ENCODE measurements around the gene XKR3. TPM values are rescaled to one million over a fixed set of nuclear protein-coding genes. Genes with fewer than 3 reads are reported as not detected.

Gene XKR3
- total RNA-seq, 3 donors from 2014 or later: 0.16 TPM; not detected in 2

DNA sequence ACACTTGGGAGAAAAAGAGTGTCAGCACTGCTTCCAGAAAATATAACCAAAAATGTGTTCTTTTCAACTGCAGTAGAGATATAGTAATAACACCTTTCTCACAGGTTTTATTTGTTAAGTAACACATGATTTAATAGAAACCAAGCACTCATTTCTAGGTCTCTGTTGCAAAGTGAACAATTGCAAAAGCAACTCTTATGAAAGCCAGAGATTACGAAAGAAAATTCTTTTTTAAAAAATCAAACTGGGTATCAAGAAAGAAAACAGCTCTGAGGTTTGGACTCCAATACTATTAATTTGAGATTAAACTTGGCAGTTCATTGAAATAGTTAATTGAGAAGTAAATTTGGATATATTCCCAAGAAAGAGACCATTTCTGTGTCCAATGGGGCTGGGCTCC, 9.8 kb upstream of the XKR3 start:
- DNase-seq (ENCODE audit: low spot score in 2 of 2): no peak
- Histone ChIP-seq H3K36me3 (no peaks in the 10 kb centered on the region), H3K4me1 (no peaks in the 10 kb centered on the region), H3K9me3 (no peaks in the 10 kb centered on the region), H3K27ac (no peak overlapping the region), H3K4me3 (no peak overlapping the region), H3K27me3 (no peaks in the 10 kb centered on the region)
- intact Hi-C loops (cut with DNase I; ENCODE audit: low total_unique reads): no loop called here
- no peak for TF ChIP-seq POLR2A (IDR thresholded peaks at IDR 0.05)
- TF ChIP-seq, protein P1, sequence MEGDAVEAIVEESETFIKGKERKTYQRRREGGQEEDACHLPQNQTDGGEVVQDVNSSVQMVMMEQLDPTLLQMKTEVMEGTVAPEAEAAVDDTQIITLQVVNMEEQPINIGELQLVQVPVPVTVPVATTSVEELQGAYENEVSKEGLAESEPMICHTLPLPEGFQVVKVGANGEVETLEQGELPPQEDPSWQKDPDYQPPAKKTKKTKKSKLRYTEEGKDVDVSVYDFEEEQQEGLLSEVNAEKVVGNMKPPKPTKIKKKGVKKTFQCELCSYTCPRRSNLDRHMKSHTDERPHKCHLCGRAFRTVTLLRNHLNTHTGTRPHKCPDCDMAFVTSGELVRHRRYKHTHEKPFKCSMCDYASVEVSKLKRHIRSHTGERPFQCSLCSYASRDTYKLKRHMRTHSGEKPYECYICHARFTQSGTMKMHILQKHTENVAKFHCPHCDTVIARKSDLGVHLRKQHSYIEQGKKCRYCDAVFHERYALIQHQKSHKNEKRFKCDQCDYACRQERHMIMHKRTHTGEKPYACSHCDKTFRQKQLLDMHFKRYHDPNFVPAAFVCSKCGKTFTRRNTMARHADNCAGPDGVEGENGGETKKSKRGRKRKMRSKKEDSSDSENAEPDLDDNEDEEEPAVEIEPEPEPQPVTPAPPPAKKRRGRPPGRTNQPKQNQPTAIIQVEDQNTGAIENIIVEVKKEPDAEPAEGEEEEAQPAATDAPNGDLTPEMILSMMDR (IDR thresholded peaks at IDR 0.05): no peak
- no peak for TF ChIP-seq POLR2AphosphoS5 (IDR thresholded peaks at IDR 0.05)

GRCh38 chr22:16831257-16831656, 6.0 kb upstream of the XKR3 start:
- Histone ChIP-seq H3K4me1 (no peaks in the 10 kb centered on the region), H3K36me3 (peaks cover 1% of the 10 kb centered on the region), H3K9me3 (no peaks in the 10 kb centered on the region), H3K27ac (no peak overlapping the region), H3K27me3 (no peaks in the 10 kb centered on the region), H3K4me3 (no peak overlapping the region)
- TF ChIP-seq POLR2A (IDR thresholded peaks at IDR 0.05) (no peak), POLR2AphosphoS5 (IDR thresholded peaks at IDR 0.05) (no peak)
- TF ChIP-seq, protein P1 (IDR thresholded peaks at IDR 0.05): no peak
- intact Hi-C loops (cut with DNase I; ENCODE audit: low total_unique reads): no loop called here
- no peak for DNase-seq (ENCODE audit: low spot score in 2 of 2)

GRCh38 chr22:16829985-16830384, 4.8 kb upstream of the XKR3 start:
- Histone ChIP-seq H3K4me1 (no peaks in the 10 kb centered on the region), H3K4me3 (no peak overlapping the region), H3K27ac (no peak overlapping the region), H3K9me3 (no peaks in the 10 kb centered on the region), H3K36me3 (peaks cover 3% of the 10 kb centered on the region), H3K27me3 (no peaks in the 10 kb centered on the region)
- TF ChIP-seq, protein P1 (IDR thresholded peaks at IDR 0.05): no peak
- TF ChIP-seq POLR2A (IDR thresholded peaks at IDR 0.05) (no peak), POLR2AphosphoS5 (IDR thresholded peaks at IDR 0.05) (no peak)
- DNase-seq (ENCODE audit: low spot score in 2 of 2): no peak
- intact Hi-C loops (cut with DNase I; ENCODE audit: low total_unique reads): no loop called here

- Histone ChIP-seq H3K4me1 (no peaks in the 10 kb centered on the region), H3K36me3 (peaks cover 3% of the 10 kb centered on the region), H3K27ac (no peak overlapping the region), H3K9me3 (no peaks in the 10 kb centered on the region), H3K27me3 (no peaks in the 10 kb centered on the region), H3K4me3 (no peak overlapping the region)
- DNase-seq (ENCODE audit: low spot score in 2 of 2): no peak
- intact Hi-C loops (cut with DNase I; ENCODE audit: low total_unique reads): no loop called here
- TF ChIP-seq, protein P1 (IDR thresholded peaks at IDR 0.05): no peak
- TF ChIP-seq POLR2A (IDR thresholded peaks at IDR 0.05) (no peak), POLR2AphosphoS5 (IDR thresholded peaks at IDR 0.05) (no peak)
These were observed 3.7 kb upstream of the XKR3 start for GRCh38 chr22:16828876-16829275.

GRCh38 chr22:16827506-16827905, 2.3 kb upstream of the XKR3 start:
- TF ChIP-seq POLR2AphosphoS5 (IDR thresholded peaks at IDR 0.05): no peak
- TF ChIP-seq POLR2A (IDR thresholded peaks at IDR 0.05): no peak
- Histone ChIP-seq H3K36me3 (peaks cover 3% of the 10 kb centered on the region), H3K9me3 (no peaks in the 10 kb centered on the region), H3K4me1 (no peaks in the 10 kb centered on the region), H3K27ac (no peak overlapping the region), H3K4me3 (no peak overlapping the region), H3K27me3 (no peaks in the 10 kb centered on the region)
- intact Hi-C loops (cut with DNase I; ENCODE audit: low total_unique reads): no loop called here
- DNase-seq (ENCODE audit: low spot score in 2 of 2): no peak

DNA sequence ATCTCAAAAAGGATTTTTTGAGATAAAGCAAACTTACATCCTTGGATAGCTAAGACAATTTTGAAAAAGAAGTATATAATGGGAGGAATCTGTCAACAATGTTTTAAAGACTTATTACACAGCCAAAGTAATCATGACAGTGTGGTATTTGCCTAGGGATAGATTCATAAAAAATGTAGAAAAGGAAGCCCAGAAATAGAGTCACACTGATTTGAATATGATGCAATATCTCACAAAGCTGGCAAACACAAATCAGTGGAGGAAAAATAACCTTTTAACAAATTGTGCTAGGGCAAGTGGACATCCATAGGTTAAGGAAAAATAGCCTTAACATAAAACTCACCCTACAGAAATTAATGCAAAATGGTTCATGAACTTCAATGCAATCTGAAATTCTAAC, 6.0 kb downstream of the XKR3 start:
- DNase-seq (ENCODE audit: low spot score in 2 of 2): no peak
- Histone ChIP-seq H3K27me3 (no peaks in the 10 kb centered on the region), H3K4me1 (no peaks in the 10 kb centered on the region), H3K4me3 (no peak overlapping the region), H3K27ac (no peak overlapping the region), H3K36me3 (no peaks in the 10 kb centered on the region), H3K9me3 (peaks cover 0 to 13% of the 10 kb centered on the region in 2 donors)
- intact Hi-C loops (cut with DNase I; ENCODE audit: low total_unique reads): no loop called here
- no peak for TF ChIP-seq POLR2AphosphoS5 (IDR thresholded peaks at IDR 0.05)
- no peak for TF ChIP-seq POLR2A (IDR thresholded peaks at IDR 0.05)
- TF ChIP-seq, protein P1 (IDR thresholded peaks at IDR 0.05): no peak

Data from breast epithelium (tissue), 4 donors.